Inferior parietal cortex (tissue), 1 donor: ENCODE results near the gene FAM53A.
"Not testable (repeated sequence)": the region's sequence is repeated elsewhere in the genome, so short reads cannot be mapped to it uniquely, and the experiment has no call there.

Source experiments
- DNase-seq: peaks from one replicate; pipeline ENCODE4 v3.0.0-alpha.2; 2016; ENCODE audit errors: extremely low spot score

The FAM53A gene

DNA sequence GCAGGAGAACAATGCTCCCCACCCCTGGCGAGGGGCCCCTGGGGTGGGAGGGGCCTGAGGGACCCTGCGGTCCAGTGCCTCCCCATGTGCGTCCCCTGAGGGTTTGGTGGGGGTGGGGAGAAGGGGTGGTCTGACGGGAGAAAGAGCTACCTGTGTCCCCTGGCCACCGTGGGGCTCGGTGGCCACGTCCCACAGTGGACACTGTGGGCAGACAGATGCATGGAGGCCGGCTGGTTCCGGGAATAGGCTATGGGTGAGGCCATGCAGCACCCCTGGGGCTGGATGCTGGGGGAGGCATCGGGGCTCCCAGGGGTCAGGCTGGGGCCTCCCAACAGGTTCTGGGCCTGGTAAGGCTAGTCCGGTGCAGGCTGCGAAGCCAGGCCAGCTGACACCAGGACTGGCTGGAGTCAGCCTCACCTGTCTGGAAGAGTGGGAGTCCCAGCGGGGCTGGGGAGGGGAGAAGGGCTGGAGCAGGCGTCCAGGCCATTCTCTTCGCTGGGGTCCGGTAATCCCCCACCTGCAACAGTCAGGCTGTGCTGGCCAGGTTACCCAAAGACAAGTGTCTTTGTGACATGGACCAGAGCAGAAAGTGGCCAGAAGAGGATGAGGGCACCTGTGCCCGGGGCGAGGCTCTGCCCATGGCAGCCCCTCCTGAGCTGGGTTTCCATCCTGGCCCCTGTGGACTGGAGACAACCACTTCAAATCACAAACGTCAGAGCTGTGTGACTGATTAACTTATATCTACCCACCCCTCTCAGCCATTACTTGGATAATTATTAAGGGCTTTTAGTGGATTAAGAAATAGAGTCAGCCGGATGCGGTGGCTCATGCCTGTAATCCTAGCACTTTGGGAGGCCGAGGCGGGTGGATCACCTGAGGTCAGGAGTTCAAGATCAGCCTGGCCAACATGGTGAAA is 1.4 kb upstream of the FAM53A start:
- no peak for DNase-seq

DNA sequence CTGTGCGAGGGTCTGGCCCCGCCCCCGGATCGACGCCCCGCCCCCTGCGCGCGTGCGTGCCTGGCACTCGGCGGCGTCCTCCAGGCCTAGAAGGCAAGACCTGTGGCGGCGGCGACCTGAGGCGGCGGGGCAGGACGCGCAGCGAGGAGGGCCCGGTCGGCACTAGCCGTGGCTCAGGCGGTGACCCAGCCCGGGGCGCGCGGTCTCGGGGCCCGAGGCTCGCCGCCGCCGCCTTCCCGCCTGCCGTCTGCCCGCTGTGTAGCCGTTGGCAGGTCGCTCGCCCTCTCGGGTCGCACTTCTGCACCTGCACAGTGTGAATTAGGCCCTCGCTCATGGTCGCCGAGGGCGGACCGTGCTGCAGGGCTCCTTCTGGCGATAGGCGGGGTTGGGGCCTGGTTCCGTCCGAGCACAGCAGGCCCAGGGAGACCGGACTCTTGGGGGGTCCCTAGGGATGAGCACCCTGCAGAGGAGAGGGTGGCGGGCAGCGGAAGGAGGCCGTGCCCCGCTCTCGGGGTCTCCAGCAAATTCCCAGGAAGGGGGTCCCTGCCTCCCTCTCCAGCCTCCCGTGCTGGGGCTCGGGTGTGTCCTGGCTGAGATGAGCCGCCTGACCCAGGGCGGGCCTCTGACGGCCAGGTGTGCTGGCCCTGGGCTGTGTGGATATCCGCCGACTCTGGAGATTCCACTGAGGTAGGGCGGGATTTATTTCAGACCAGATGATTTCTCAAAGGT is 557 bp upstream of the FAM53A start:
- DNase-seq = no peak

DNA sequence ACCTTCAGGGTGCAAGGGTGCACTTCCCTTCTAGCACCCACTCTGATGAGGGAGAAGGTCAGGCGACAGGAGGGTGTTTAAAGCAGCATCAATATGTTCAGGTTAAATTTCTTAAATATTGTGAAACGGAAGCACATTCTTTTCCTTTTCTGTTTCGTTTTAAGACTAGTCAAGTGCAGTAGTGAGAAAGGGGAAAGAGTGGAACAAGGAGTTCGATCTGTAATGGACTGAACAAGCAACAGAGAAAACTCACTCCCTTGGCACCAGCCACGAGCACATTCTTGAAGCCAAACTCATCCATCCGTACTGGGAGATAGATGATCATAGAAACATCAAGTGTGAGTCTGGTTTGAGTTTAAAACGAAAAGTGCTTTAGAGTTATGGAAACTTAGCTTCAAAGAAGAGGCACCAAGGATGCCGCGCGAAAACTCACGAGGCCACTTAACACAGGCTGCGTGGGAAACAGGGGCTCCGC is 815 bp downstream of the FAM53A start:
- DNase-seq = peak; percentile 34

DNA sequence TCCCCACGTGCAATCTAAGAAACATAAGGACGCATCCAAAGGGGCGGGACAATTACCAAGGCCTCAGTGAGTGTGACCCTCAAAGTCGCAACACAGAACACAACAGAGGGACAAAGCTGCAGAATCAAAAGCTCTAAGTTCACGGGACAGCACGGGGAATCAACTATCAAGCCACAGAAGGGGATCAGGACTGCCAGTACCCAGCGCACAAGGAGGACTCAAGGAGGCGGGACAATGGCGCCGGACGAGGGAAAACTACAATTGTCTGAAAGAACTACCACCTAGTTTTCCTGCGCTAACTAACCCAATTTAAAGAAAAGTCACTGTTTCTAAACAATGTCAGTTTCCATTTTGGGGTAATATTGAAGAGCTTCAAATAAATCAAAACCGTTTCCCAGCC is 1.3 kb downstream of the FAM53A start:
- DNase-seq = no peak

DNA sequence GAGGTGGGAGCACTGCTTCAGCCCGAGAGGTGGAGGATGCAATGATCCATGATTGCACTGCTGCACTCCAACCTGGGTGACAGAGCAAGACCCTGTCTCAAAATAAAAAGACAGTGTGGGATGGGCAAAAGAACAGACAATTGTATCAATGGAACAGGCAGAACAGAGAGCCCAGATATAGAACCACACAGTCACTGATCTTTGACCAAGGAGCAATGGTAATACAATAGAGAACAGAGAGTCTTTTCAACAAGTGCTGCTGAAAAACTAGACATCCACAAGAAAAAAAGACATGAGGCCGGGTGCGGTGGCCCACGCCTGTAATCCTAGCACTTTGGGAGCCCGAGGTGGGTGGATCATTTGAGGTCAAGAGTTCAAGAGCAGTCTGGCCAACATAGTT is 5.9 kb downstream of the FAM53A start:
- DNase-seq = no peak

DNA sequence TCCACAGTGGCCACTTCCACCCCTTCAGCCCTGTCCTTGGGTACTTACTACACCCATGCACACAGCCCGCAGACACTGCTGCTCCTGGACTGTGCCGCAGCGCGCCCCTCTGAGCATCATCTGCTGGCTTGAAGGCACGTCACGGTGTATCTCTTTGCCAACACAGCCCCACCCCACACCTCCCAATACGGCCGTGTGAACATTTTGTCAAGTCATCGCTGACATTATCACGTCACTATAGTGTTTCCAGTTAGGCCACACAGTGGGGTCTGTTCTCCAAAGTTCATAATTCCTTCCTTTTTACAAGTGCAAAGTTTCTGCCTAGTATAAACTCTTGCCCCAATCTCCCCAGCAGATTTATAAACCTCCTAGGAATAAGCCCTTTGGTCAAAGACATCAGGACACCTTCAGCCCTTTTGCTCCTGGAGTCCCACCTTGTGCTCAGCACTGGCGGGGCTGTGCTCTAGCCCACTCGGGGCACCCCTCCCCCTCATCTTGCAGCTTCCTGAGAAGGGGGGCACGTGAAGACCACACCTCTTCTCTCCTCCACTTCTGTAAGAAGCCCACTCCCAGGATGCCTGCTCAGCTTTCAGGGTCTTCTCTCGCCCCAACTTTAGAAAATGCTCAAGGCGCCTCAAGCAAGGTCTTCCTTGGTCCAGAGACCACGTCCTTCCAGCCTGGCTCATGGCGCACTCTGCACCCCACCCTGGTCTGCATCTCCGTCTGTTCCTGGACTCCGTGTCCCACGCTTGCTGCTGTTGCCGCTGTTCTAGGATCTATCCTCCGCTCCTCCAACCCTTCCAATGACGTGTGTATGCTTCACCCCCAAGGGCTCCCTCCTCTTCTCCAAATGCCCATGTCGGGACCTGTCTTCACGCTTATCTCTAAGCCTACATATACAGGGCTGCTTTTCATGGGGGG is 7.2 kb downstream of the FAM53A start:
- no peak for DNase-seq

DNA sequence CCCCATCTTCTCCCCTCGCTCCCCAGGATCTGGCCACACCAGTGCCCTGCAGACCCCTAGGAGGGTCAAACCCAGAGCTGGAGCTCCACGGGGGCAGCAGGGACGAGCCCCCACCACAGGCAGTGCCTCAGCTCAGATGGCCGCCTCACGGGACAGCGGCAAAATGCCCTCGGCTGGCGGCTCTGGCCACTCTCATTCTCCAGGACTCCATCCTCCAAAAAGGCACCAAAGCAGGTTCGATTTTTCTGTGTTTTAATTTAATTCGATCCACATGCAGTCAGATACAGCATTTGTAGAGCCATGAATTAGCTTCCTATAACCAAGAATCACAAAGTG is 8.3 kb downstream of the FAM53A start:
- no peak for DNase-seq

DNA sequence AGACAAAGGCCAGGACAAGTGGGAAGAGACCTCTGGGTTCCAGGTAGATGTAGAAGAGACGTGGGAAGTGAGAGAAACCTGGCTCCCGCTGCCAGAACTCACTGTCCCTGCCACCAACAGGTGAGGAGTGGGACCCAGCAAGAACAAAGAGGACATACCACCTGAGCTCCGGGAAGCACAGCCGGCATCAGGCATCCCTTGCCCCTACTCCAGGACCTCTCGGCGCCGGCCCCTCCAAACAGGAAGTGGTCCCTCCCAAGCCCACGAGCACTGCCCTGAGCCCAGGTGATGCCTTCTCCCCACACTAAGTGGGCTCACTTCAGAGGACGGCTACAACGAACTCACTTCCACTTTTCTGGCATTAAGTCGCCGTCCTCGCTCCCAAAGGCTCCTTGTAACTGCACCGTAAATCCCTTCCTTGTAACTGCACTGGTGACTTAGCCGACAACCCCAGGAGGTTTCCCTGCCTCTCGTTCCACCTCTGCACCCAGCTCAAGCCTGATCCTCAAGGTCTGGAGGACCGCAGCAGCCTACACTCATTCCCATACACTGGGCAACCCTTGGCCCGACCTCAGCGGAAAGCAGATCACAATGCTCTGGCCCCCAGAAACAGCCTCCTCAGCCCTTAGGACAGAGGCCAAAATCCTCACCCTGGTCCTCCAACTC is 8.8 kb downstream of the FAM53A start:
- DNase-seq = no peak

DNA sequence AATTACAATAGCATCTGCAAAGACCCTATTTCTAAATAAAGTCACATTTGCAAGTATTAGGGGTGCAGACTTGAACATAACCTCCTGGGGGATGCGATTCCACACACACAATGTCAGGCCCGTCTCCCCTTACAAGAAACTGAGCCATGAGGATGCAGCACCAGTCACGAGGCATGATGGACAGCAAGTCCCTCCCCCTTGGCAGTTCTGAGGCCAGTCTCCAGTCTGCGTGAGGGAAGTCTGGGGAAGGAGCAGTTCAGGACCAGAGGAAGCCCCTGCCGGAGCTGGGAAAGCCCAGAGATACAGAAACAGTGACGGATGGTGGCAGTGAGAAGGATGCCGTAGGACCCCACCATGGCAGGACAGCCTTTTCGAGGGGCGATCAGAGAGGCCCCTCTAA is 9.4 kb downstream of the FAM53A start:
- peak; percentile 42 for DNase-seq

DNA sequence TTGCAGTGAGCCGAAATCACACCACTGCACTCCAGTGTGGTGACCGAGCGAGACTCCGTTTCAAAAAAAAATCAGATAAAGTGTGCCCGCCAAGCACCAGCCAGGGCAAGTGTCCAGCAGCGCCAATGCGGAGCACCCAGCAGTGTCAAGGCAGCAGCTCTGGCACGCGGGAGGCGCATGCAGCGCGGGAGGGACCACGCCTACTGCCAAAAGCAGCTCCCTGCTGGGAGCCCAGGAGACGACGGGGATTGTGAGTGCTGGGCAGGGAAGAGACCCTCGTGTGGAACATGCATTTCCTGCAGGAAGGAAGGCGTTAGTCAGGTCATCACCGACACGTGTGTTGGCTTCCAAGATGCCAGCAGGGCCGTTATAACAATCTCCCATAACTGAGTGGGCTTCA is 10.4 kb downstream of the FAM53A start:
- no peak for DNase-seq

DNA sequence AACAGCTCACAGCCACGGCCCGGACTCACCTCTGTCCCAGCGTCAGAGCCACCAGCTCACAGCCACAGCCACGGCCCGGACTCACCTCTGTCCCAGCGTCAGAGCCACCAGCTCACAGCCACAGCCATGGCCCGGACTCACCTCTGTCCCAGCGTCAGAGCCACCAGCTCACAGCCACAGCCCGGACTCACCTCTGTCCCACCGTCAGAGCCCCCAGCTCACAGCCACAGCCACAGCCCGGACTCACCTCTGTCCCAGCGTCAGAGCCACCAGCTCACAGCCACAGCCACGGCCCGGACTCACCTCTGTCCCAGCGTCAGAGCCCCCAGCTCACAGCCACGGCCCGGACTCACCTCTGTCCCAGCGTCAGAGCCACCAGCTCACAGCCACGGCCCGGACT is 13.1 kb downstream of the FAM53A start:
- DNase-seq = not testable (repeated sequence)

DNA sequence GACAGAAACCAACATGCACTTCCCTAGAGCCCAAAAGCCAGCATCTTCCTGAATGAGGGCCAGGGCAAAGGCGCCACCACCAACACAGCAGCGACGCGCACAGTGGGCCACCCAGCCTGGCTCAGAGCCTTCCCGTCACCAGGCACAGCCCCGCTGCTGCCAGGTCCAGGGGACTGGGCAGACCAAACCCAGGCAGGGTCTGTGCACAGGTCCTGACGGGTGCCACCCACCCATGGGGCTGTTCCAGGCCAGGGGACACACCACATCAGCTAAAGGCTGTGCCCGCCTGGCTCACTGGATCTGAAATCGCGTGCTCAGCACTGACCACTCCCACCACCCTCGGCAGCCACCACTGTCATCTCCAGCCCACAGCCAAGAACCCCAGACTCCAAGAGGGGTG is 13.8 kb downstream of the FAM53A start:
- no peak for DNase-seq

DNA sequence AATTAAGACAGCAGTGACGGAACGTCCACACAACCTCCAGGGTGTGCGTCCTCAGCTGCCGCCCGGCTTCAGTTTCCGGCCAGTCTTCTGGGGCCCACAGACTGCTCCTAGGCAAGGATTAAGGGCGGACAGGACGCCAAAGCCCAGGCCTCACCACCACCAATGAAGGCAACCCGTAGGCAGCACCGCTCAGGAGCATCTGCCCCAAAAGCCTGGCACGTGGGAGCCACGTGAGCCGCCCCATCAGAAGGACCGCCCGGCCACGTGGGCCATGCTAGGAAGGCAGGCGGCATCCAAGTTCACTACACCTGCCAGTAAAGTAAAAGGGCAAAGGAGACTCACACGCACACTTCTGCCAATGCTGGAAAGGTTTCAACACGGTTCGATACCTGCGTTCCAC is 14.3 kb downstream of the FAM53A start:
- no peak for DNase-seq

DNA sequence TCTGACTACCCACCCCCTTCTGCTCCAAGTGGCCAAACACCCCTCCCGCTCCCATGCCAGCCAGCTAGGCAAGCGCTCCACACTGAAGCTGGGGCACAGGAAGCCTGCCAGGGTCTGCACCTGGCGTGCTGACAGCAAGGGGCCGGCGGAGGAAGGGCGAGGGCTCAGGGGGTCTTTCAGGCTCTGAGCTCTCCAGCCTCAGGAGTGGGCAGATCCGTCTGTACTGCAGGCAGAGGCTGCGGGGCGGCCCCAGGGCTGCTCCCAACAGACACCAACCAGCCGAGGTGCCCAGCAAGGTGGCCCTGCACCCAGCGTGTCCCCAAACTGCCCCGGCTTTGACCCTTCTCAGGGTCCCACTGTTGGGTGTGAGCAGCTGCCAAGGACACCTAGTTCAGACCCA is 14.8 kb downstream of the FAM53A start:
- no peak for DNase-seq

DNA sequence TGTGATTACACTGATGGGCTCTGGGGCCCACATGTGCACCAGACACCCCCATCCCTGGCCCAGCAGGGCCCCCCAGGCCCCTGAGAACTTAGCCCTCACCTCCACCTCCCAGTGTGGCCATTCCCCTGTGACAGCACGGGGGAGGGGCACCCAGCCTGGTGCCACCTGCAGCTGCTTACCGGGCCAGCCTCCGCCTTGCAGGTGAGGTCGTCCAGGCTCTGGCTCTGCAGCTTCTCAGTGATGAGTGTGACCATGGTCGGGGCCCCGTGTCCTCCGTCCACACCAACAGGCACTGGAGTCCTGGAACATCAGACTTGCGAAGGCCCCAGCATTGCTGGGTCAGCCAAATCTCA is 15.6 kb downstream of the FAM53A start:
- DNase-seq = no peak

DNA sequence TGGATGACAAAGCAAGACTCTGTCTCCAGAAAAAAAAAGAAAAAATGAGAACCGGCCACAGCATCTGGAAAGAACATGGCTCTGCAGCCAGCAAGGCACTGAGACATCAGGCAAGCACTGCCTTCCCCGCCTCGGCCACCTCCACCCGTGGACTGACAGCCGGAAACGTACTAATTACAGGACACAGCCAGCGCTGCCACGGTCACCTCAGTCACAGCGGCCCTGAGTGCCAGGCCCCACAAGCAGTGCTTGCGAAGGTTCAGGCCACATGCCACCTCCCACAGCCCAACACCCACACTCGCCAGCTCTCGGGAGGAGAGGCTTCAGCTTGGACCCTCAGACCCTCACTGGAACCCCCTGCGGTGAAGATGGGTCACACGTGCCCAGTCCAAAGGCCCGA is 16.8 kb downstream of the FAM53A start:
- DNase-seq = no peak

DNA sequence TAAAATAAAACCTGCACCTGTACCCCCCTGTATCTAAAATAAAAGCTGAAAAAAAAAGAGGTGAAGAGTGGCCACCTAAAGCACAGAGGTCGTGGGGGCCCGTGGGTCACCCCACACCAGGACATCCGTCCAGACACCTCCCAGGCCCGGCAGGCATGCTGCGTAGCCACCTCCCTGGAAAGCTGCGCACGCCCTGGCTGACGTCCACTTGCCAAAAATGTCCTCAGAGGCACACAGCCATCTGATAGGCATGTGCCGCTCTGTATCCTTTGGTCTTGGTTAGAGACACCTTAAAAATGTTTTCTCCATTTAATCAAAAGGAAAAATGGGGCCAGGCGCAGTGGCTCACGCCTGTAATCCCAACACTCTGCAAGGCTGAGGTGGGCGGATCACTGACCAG is 17.7 kb downstream of the FAM53A start:
- DNase-seq = no peak

DNA sequence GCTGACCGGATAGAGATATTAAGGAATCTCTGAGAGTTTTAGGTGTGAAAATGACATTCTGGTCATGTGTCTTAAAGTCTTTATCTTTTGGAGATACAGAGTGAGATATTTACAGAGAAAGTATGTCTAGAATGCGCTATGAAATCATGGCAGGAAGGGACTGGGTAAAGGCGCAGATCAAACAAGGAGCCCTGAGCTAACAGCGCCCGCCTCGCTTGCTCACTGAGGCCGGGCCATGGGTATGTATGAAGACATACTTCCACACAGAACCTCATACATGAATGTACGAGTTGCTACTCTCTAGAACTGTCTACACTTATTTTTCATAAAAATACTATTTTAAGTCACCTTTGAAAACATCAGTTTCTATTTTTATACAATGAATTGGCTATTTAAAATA is 20.0 kb downstream of the FAM53A start:
- DNase-seq = no peak

DNA sequence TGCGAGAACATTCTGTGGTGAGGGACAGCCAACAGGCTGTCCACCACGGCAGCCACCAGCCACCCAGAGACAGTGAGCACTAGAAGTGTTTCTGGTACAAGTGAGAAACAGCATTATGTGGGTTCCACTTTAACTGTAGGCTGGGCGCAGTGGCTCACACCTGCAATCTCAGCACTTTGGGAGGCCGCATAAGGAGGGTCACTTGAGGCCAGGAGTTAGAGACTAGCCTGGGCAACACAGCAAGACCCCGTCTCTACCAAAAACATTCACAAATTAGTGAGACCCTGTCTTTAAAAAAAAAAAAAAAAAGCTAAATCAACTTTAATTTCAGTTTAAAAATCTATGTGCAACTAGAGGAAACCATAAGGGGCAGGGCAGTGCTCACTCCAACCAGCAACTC is 20.6 kb downstream of the FAM53A start:
- no peak for DNase-seq

DNA sequence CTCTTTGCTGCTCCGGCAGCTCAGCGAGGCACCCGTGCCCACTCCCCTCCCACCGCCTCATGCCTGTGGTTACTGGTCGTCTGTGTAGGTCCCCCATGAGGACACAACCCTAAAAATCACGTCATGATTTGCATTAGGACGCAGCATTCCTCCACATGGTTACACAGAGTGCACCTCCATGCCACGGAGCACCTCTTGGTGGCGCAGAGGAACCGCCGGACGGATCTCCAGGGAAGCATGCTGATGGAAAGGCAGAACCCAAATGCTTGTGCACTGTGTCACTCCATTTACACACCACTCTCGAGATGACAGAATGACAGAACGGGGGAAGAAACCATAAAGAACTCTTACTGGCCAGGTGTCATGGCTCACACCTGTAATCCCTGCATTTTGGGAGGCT is 22.4 kb downstream of the FAM53A start:
- no peak for DNase-seq

DNA sequence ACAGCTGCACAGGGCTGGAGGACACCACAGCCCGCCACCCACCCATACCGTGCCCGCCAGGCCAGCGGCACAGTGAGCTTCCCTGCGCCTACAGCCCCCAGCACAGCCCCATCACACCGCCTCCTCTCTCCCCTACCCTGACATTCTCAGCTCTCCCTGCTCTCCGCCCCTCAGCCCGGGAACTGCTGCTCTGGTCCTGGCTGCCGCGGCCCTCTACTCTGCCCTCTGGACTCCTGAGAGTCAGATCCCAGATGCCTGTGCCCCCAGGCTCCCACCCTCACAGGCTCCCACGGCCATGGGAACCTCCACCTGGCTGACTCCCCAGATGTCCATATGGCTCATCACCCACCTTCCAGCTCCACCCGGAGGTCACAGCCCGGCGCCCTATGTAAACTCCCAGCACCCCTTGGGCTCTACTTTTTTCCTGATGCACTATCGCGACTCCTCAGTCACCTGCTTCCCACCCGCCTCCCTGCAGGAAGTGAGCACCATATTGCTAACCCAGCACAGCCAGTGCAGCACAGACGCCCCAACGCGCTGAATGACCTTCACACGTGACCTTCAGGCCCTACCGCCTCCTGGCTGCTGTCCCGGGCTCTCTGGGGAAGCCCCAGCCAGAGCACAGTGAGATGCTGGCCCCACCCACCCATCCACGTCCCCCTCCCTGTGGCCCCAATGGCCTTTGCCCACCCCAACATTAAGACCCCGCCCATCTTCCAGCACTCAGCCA is 23.0 kb downstream of the FAM53A start:
- DNase-seq = no peak
